HepG2 (cell line): ENCODE results near the gene PIGW. TPM values are rescaled to one million over a fixed set of nuclear protein-coding genes. Genes with fewer than 3 reads are reported as not detected.

ENCODE experiments used
- ARNT2 ChIP-seq: sonication (generic); formaldehyde crosslinking; IDR thresholded peaks from 2 replicates; pipeline ENCODE4 v1.8.0; 2022; ENCODE audit warnings: mild to moderate bottlenecking, low read depth, missing genetic modification reagents, moderate library complexity
- CBFB ChIP-seq: sonication (generic); formaldehyde crosslinking; IDR thresholded peaks from 2 replicates; pipeline ENCODE4 v1.4.0; 2020; ENCODE audit warnings: missing genetic modification reagents
- CREM ChIP-seq, 2 experiments: sonication (generic) in 1 of 2; formaldehyde crosslinking in 1 of 2; IDR thresholded peaks; 2 replicates each; pipeline versions ENCODE4 v1.4.0 to v1.6.1; 2016 to 2020; ENCODE audit warnings: antibody characterized with exemption in 1 of 2, mild to moderate bottlenecking in 1 of 2, missing genetic modification reagents in 1 of 2
- HDAC2 ChIP-seq: sonication (generic); formaldehyde crosslinking; IDR thresholded peaks from 2 replicates; pipeline ENCODE4 v1.4.0; 2020; ENCODE audit warnings: missing genetic modification reagents
- NRL ChIP-seq: sonication (generic); formaldehyde crosslinking; IDR thresholded peaks from 2 replicates; pipeline ENCODE4 v1.5.0; 2020; ENCODE audit warnings: missing genetic modification reagents, mild to moderate bottlenecking, moderate library complexity, borderline replicate concordance
- PITX1 ChIP-seq: sonication (generic); formaldehyde crosslinking; IDR thresholded peaks from 2 replicates; pipeline ENCODE4 v1.5.1; 2020; ENCODE audit warnings: mild to moderate bottlenecking, missing genetic modification reagents
- POLR2AphosphoS5 ChIP-seq: IDR thresholded peaks from 2 replicates; pipeline ENCODE4 v1.6.1; 2012; ENCODE audit warnings: low read depth, low read length
- RARG ChIP-seq: sonication (generic); formaldehyde crosslinking; IDR thresholded peaks from 2 replicates; pipeline ENCODE4 v1.4.0; 2020; ENCODE audit warnings: low read depth, mild to moderate bottlenecking, missing genetic modification reagents
- SALL1 ChIP-seq: sonication (generic); formaldehyde crosslinking; IDR thresholded peaks from 2 replicates; pipeline ENCODE4 v1.8.0; 2022; ENCODE audit warnings: mild to moderate bottlenecking, missing genetic modification reagents
- SIX4 ChIP-seq: sonication (generic); formaldehyde crosslinking; IDR thresholded peaks from 2 replicates; pipeline ENCODE4 v1.4.0; 2020; ENCODE audit warnings: missing genetic modification reagents
- ZNF17 ChIP-seq: sonication (generic); formaldehyde crosslinking; IDR thresholded peaks from 2 replicates; pipeline ENCODE4 v1.5.0; 2020; ENCODE audit warnings: mild to moderate bottlenecking, missing genetic modification reagents
- ZNF556 ChIP-seq: sonication (generic); formaldehyde crosslinking; IDR thresholded peaks from 2 replicates; pipeline ENCODE4 v1.4.0; 2020; ENCODE audit warnings: mild to moderate bottlenecking, missing genetic modification reagents, borderline replicate concordance
- ZNF558 ChIP-seq: sonication (generic); formaldehyde crosslinking; IDR thresholded peaks from 2 replicates; pipeline ENCODE4 v1.9.0; 2022; ENCODE audit warnings: mild to moderate bottlenecking, missing genetic modification reagents, borderline replicate concordance
- ZSCAN12 ChIP-seq: sonication (generic); formaldehyde crosslinking; IDR thresholded peaks from 2 replicates; pipeline ENCODE4 v1.9.0; 2021; ENCODE audit warnings: mild to moderate bottlenecking, missing genetic modification reagents
- ZSCAN20 ChIP-seq: sonication (generic); formaldehyde crosslinking; IDR thresholded peaks from 2 replicates; pipeline ENCODE4 v1.4.0; 2020; ENCODE audit warnings: missing genetic modification reagents, mild to moderate bottlenecking, borderline replicate concordance
- polyA plus RNA-seq, 8 experiments: library from polyadenylated mRNA; depleted of rRNA in 3 of 8; stranded (reverse) in 7 of 8; unstranded in 1 of 8; fragments of >200 nt; fragmentation: Illumina TruSeq in 4 of 8; extraction: Trizol in 4 of 8; gene quantifications; 2 replicates each; pipeline versions ENCODE4 v1.2.1 to v1.2.3, GENCODE V29; 2011 to 2016; ENCODE audit warnings: low read depth in 4 of 8, missing spikeins in 1 of 8, mixed read lengths in 1 of 8; ENCODE audit not compliant: insufficient read depth in 1 of 8
- total RNA-seq, 5 experiments: library from RNA; depleted of rRNA; stranded (reverse); fragments of >200 nt; fragmentation: Illumina TruSeq; extraction: Trizol; gene quantifications; 2 replicates each; pipeline ENCODE4 v1.2.3, GENCODE V29; 2016; ENCODE audit warnings: low read depth in 1 of 5
- TF ChIP-seq, protein P1 (sequence below): sonication (generic); formaldehyde crosslinking; IDR thresholded peaks from 2 replicates; pipeline ENCODE4 v1.4.0; 2020; ENCODE audit warnings: missing genetic modification reagents
- TF ChIP-seq, protein P2 (sequence below): sonication (generic); formaldehyde crosslinking; IDR thresholded peaks from 2 replicates; pipeline ENCODE4 v1.4.0; 2020; ENCODE audit warnings: mild to moderate bottlenecking, missing genetic modification reagents
- TF ChIP-seq, protein P3 (sequence below): sonication (generic); formaldehyde crosslinking; IDR thresholded peaks from 2 replicates; pipeline ENCODE4 v1.5.0; 2020; ENCODE audit warnings: mild to moderate bottlenecking, missing genetic modification reagents
- TF ChIP-seq, protein P4 (sequence below): sonication (generic); formaldehyde crosslinking; IDR thresholded peaks from 2 replicates; pipeline ENCODE4 v1.4.0; 2020; ENCODE audit warnings: missing genetic modification reagents, mild to moderate bottlenecking, borderline replicate concordance

PIGW gene
- total and polyA plus RNA-seq, 2 of the 13 experiments (the other 11 are each of a cell fraction or from before 2014, with no cell fraction given): 9.0 to 24.0 TPM

DNA sequence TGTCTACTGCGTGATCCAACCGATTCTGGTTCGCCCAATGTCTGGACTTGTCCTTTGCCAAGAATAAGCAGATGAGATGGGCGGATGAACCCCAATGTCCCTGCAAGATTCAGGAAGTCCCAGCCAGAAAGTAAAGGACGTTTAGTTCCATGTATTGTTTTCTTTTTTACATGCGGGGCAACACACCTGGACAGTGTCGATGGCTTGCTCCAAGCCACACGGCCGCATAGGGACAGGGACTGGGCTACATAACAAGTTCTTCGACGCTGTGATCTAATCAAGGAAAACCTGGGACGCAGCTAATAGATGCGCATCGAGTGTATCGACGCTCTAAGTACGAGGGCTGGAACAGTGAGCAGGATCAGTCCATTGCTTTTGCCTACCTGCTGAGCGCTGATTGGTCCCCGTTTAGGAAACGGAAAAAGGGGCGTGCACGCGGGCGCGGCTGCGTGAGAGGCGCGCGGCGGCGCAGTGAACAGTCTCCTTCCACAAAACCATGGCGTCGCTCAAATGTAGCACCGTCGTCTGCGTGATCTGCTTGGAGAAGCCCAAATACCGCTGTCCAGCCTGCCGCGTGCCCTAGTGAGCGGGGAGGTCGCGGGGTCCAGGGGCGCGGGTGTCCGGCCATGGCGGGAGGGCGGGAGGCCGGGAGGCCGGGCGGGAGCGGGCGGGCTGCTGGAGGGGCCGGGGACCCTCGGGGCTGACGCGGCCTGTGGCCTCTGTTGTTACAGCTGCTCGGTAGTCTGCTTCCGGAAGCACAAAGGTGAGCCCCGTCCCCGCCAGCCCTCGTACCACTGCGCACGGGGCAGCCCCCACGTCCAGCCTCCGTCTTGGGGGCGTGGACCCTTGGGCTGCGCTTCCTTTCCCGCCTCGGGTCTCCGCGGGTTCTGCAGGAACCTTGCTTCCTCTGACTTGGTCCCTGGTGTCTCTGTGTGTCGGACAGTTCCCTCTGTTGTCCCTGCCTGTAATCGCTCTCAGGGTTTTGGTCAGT lies 48.3 kb upstream of the PIGW start, which contains the start of gene ZNHIT3 (continued):
- TF ChIP-seq, protein P1, sequence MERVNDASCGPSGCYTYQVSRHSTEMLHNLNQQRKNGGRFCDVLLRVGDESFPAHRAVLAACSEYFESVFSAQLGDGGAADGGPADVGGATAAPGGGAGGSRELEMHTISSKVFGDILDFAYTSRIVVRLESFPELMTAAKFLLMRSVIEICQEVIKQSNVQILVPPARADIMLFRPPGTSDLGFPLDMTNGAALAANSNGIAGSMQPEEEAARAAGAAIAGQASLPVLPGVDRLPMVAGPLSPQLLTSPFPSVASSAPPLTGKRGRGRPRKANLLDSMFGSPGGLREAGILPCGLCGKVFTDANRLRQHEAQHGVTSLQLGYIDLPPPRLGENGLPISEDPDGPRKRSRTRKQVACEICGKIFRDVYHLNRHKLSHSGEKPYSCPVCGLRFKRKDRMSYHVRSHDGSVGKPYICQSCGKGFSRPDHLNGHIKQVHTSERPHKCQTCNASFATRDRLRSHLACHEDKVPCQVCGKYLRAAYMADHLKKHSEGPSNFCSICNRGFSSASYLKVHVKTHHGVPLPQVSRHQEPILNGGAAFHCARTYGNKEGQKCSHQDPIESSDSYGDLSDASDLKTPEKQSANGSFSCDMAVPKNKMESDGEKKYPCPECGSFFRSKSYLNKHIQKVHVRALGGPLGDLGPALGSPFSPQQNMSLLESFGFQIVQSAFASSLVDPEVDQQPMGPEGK (CRISPR knock-in tag): 0 out of 2 replicates have a peak, but pooled peaks have one; percentile 12
- no peak for TF ChIP-seq ZNF17 (CRISPR knock-in tag)
- peak; percentile 53 for TF ChIP-seq SALL1 (CRISPR knock-in tag)
- peak; percentile 27; the same call in 1 of the 2 replicates for TF ChIP-seq ARNT2 (CRISPR knock-in tag)
- TF ChIP-seq, protein P2, sequence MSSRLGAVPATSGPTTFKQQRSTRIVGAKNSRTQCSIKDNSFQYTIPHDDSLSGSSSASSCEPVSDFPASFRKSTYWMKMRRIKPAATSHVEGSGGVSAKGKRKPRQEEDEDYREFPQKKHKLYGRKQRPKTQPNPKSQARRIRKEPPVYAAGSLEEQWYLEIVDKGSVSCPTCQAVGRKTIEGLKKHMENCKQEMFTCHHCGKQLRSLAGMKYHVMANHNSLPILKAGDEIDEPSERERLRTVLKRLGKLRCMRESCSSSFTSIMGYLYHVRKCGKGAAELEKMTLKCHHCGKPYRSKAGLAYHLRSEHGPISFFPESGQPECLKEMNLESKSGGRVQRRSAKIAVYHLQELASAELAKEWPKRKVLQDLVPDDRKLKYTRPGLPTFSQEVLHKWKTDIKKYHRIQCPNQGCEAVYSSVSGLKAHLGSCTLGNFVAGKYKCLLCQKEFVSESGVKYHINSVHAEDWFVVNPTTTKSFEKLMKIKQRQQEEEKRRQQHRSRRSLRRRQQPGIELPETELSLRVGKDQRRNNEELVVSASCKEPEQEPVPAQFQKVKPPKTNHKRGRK: no peak
- TF ChIP-seq ZNF558 (CRISPR knock-in tag): no peak
- TF ChIP-seq CREM (IDR thresholded peaks at IDR 0.05): peak; percentile 50; the same call in 1 of the 2 replicates
- no peak; the same call in 1 of the 2 replicates for TF ChIP-seq CREM (CRISPR knock-in tag; IDR thresholded peaks at IDR 0.05)
- TF ChIP-seq HDAC2 (CRISPR knock-in tag): peak; percentile 62; the same call in 1 of the 2 replicates
- TF ChIP-seq NRL: no peak
- peak; percentile 88 for TF ChIP-seq POLR2AphosphoS5
- no peak for TF ChIP-seq RARG (CRISPR knock-in tag)
- 0 out of 2 replicates have a peak, but pooled peaks have one; percentile 23 for TF ChIP-seq SIX4 (CRISPR knock-in tag)
- TF ChIP-seq, protein P3, sequence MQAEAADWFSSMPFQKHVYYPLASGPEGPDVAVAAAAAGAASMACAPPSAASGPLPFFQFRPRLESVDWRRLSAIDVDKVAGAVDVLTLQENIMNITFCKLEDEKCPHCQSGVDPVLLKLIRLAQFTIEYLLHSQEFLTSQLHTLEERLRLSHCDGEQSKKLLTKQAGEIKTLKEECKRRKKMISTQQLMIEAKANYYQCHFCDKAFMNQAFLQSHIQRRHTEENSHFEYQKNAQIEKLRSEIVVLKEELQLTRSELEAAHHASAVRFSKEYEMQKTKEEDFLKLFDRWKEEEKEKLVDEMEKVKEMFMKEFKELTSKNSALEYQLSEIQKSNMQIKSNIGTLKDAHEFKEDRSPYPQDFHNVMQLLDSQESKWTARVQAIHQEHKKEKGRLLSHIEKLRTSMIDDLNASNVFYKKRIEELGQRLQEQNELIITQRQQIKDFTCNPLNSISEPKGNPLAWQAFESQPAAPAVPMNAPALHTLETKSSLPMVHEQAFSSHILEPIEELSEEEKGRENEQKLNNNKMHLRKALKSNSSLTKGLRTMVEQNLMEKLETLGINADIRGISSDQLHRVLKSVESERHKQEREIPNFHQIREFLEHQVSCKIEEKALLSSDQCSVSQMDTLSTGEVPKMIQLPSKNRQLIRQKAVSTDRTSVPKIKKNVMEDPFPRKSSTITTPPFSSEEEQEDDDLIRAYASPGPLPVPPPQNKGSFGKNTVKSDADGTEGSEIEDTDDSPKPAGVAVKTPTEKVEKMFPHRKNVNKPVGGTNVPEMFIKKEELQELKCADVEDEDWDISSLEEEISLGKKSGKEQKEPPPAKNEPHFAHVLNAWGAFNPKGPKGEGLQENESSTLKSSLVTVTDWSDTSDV: no peak
- peak; percentile 58; the same call in 1 of the 2 replicates for TF ChIP-seq CBFB (CRISPR knock-in tag)
- TF ChIP-seq, protein P4, sequence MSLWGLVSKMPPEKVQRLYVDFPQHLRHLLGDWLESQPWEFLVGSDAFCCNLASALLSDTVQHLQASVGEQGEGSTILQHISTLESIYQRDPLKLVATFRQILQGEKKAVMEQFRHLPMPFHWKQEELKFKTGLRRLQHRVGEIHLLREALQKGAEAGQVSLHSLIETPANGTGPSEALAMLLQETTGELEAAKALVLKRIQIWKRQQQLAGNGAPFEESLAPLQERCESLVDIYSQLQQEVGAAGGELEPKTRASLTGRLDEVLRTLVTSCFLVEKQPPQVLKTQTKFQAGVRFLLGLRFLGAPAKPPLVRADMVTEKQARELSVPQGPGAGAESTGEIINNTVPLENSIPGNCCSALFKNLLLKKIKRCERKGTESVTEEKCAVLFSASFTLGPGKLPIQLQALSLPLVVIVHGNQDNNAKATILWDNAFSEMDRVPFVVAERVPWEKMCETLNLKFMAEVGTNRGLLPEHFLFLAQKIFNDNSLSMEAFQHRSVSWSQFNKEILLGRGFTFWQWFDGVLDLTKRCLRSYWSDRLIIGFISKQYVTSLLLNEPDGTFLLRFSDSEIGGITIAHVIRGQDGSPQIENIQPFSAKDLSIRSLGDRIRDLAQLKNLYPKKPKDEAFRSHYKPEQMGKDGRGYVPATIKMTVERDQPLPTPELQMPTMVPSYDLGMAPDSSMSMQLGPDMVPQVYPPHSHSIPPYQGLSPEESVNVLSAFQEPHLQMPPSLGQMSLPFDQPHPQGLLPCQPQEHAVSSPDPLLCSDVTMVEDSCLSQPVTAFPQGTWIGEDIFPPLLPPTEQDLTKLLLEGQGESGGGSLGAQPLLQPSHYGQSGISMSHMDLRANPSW (CRISPR knock-in tag): no peak
- TF ChIP-seq ZSCAN12 (CRISPR knock-in tag): no peak
- no peak; the same call in 1 of the 2 replicates for TF ChIP-seq ZNF556 (CRISPR knock-in tag)
- TF ChIP-seq PITX1: peak; percentile 74; the same call in 1 of the 2 replicates
- no peak for TF ChIP-seq ZSCAN20 (CRISPR knock-in tag)
